ENCODE data around the gene ATP6V0E2.

DNA sequence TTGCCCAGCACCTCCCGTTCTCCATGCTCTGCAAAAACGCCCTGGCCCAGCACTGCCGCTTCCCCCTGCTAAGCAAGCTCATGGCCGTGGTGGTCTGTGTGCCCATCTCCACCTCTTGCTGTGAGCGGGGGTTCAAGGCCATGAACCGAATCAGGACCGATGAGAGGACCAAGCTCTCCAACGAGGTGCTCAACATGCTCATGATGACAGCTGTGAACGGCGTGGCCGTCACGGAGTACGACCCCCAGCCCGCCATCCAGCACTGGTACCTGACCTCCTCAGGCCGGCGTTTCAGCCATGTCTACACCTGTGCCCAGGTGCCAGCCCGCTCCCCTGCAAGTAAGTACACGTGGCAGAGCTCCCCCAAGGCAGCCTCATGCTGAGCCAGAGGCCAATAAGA, 11.6 kb upstream of the ATP6V0E2 start:
- no peak for TF ChIP-seq EZH2 (IDR thresholded peaks at IDR 0.05; ENCODE audit: low read depth)
- TF ChIP-seq, protein P1, sequence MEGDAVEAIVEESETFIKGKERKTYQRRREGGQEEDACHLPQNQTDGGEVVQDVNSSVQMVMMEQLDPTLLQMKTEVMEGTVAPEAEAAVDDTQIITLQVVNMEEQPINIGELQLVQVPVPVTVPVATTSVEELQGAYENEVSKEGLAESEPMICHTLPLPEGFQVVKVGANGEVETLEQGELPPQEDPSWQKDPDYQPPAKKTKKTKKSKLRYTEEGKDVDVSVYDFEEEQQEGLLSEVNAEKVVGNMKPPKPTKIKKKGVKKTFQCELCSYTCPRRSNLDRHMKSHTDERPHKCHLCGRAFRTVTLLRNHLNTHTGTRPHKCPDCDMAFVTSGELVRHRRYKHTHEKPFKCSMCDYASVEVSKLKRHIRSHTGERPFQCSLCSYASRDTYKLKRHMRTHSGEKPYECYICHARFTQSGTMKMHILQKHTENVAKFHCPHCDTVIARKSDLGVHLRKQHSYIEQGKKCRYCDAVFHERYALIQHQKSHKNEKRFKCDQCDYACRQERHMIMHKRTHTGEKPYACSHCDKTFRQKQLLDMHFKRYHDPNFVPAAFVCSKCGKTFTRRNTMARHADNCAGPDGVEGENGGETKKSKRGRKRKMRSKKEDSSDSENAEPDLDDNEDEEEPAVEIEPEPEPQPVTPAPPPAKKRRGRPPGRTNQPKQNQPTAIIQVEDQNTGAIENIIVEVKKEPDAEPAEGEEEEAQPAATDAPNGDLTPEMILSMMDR (conservative IDR thresholded peaks at IDR 0.05), result no peak
